HG02885 (cell line): ENCODE data around the gene BCCIP.

Experiments
- ATAC-seq: cut with Tn5 transposase; IDR thresholded peaks from one replicate; pipeline ENCODE4 v1.9.1; 2021; ENCODE audit warnings: mild to moderate bottlenecking; ENCODE audit not compliant: unreplicated experiment, poor library complexity

The BCCIP gene

GRCh38 chr10:125881192-125881591 is 57.8 kb downstream of the BCCIP start, which contains the start of gene DHX32:
Gene DHX32, minus strand, starts transcription at chr10:125881292. Its CDS starts 468 bp downstream, at chr10:125880824.
- no peak for ATAC-seq

- no peak for ATAC-seq
Measured at GRCh38 chr10:125882596-125882995, 59.2 kb downstream of the BCCIP start.

- no peak for ATAC-seq
Measured at GRCh38 chr10:125883211-125883610, 59.9 kb downstream of the BCCIP start.
